ENCODE results near the gene KNG1.

Gene KNG1

GRCh38 chr3:186779204-186779603 is 62.0 kb downstream of the KNG1 start:
- TF ChIP-seq CTCF (IDR thresholded peaks at IDR 0.05; ENCODE audit: low read depth, low read length): no peak
- Histone ChIP-seq H3K9me3 (no peaks in the 10 kb centered on the region), H3K36me3 (peaks cover 10% of the 10 kb centered on the region), H3K4me1 (no peaks in the 10 kb centered on the region), H3K27me3 (no peaks in the 10 kb centered on the region), H3K4me3 (ENCODE audit: low read depth, low read length) (no peak overlapping the region)
- no peak for DNase-seq

GRCh38 chr3:186782542-186783057 is 65.4 kb downstream of the KNG1 start:
- Histone ChIP-seq H3K9me3 (no peaks in the 10 kb centered on the region), H3K4me3 (ENCODE audit: low read depth, low read length) (peak overlapping the region; percentile 100), H3K36me3 (peaks cover 44% of the 10 kb centered on the region), H3K27me3 (no peaks in the 10 kb centered on the region), H3K4me1 (peaks cover 6% of the 10 kb centered on the region)
- DNase-seq: no peak
- TF ChIP-seq CTCF (IDR thresholded peaks at IDR 0.05; ENCODE audit: low read depth, low read length): no peak

GRCh38 chr3:186783058-186783730 is 66.0 kb downstream of the KNG1 start, which contains the start of gene EIF4A2:
EIF4A2 (plus strand) TSS chr3:186783577; CDS start chr3:186783611, 34 bp downstream.
- H3K36me3 ChIP-seq: peaks cover 50% of the 10 kb centered on the region
- peak; percentile 92 for DNase-seq
- H3K27me3 ChIP-seq: no peaks in the 10 kb centered on the region
- H3K4me3 ChIP-seq (ENCODE audit: low read depth, low read length): peak within 1 kb of the TSS; percentile 100
- no peak for TF ChIP-seq CTCF (IDR thresholded peaks at IDR 0.05; ENCODE audit: low read depth, low read length)
- peaks cover 11% of the 10 kb centered on the region for H3K4me1 ChIP-seq
- no peaks in the 10 kb centered on the region for H3K9me3 ChIP-seq

- peak; percentile 81 for DNase-seq
- Histone ChIP-seq H3K4me1 (peaks cover 14% of the 10 kb centered on the region), H3K4me3 (ENCODE audit: low read depth, low read length) (peak overlapping the region; percentile 100), H3K36me3 (peaks cover 57% of the 10 kb centered on the region), H3K27me3 (no peaks in the 10 kb centered on the region), H3K9me3 (no peaks in the 10 kb centered on the region)
- no peak for TF ChIP-seq CTCF (IDR thresholded peaks at IDR 0.05; ENCODE audit: low read depth, low read length)
Observed at GRCh38 chr3:186783731-186784515, 66.8 kb downstream of the KNG1 start.

GRCh38 chr3:186784820-186785494 is 67.8 kb downstream of the KNG1 start:
- Histone ChIP-seq H3K4me1 (peaks cover 14% of the 10 kb centered on the region), H3K4me3 (ENCODE audit: low read depth, low read length) (peak overlapping the region; percentile 100), H3K27me3 (no peaks in the 10 kb centered on the region), H3K9me3 (no peaks in the 10 kb centered on the region), H3K36me3 (peaks cover 68% of the 10 kb centered on the region)
- TF ChIP-seq CTCF (IDR thresholded peaks at IDR 0.05; ENCODE audit: low read depth, low read length): no peak
- no peak for DNase-seq
